ENCODE measurements around the gene GFRA3. TPM values are rescaled to one million over a fixed set of nuclear protein-coding genes. Genes with fewer than 3 reads are reported as not detected.
"Not testable (repeated sequence)": the region's sequence is repeated elsewhere in the genome, so short reads cannot be mapped to it uniquely, and the experiment has no call there.

GFRA3 gene, protein sequence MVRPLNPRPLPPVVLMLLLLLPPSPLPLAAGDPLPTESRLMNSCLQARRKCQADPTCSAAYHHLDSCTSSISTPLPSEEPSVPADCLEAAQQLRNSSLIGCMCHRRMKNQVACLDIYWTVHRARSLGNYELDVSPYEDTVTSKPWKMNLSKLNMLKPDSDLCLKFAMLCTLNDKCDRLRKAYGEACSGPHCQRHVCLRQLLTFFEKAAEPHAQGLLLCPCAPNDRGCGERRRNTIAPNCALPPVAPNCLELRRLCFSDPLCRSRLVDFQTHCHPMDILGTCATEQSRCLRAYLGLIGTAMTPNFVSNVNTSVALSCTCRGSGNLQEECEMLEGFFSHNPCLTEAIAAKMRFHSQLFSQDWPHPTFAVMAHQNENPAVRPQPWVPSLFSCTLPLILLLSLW
- polyA plus RNA-seq = under 1 TPM; 0.28 to 0.90 (median 0.56) TPM

GRCh38 chr5:138274189-138274853 is at the start of gene GFRA3:
TSS of gene GFRA3 (minus strand) at chr5:138274621. CDS start at chr5:138274424, 197 bp downstream.
- H3K27ac ChIP-seq (ENCODE audit: low read depth, low read length) = no peak within 1 kb of the TSS
- 2 to 4% (median 2%) methylated on average over 36 to 62 of the region's 62 CpGs for WGBS, 3 donors

GRCh38 chr5:138318211-138318610 is 43.8 kb upstream of the GFRA3 start:
- WGBS, 3 donors = 89 to 96% (median 92%) methylated on average over 4 of the region's 4 CpGs
- H3K27ac ChIP-seq (ENCODE audit: low read depth, low read length) = not testable (repeated sequence)

GRCh38 chr5:138316355-138316754 is 41.9 kb upstream of the GFRA3 start:
- 69 to 82% (median 80%) methylated on average over 3 of the region's 3 CpGs for WGBS, 3 donors
- H3K27ac ChIP-seq (ENCODE audit: low read depth, low read length) = no peak overlapping the region

DNA sequence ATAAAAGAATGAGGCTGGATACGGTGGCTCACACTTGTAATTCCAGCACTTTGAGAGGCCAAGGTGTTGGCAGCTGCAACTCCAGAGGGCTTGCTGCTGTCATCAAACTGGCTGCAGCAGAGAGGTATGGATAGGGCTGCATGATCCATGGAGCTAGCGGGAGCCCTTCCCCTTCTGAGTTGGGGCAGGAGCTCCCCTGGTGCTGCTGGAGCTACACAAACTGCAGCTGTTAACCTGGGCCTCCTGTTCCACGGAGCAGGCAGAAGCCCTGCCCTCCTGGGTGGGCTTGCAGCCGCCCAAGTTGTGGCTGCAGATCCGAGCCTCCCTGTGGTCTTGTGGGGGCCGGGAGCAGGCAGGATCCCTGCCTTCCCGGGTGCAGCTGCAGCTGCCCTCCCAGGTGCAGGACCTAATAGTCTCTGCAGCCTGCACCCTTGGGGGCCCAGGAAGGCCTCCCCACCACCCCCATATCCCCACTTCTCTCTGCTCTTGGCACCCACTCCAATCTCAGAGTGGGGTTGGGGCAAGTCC is 41.4 kb upstream of the GFRA3 start:
- H3K27ac ChIP-seq (ENCODE audit: low read depth, low read length) = no peak overlapping the region
- WGBS, 3 donors = 94 to 95% (median 94%) methylated on average over 7 of the region's 7 CpGs

DNA sequence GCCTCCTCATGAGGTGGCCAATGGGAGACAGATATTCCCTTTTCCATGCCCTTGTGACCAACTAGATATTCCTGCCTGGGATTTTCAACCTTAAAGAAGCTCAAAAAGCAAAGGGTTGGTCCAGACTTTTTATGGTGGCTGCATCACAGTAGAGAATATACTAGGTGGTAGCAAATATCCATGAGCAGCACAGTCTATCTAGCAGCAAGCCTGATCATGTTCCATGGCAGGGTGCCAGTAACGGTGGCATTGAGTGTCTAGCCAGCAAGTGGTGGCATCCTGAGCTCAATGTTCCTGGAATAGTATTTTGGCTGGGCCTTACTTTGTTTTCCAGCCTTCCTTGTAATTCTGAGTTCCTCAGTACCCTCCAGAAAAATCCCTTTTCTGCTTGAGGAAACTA is 31.4 kb upstream of the GFRA3 start:
- H3K27ac ChIP-seq (ENCODE audit: low read depth, low read length) = no peak overlapping the region
- WGBS, 3 donors = 28 to 44% (median 40%) methylated on average over 1 of the region's 1 CpG

GRCh38 chr5:138303372-138303771 is 29.0 kb upstream of the GFRA3 start:
- no peak overlapping the region for H3K27ac ChIP-seq (ENCODE audit: low read depth, low read length)
- 90 to 91% (median 90%) methylated on average over 6 of the region's 6 CpGs for WGBS, 3 donors

GRCh38 chr5:138289296-138289695 is 14.9 kb upstream of the GFRA3 start:
- WGBS, 3 donors = 84 to 90% (median 86%) methylated on average over 3 of the region's 3 CpGs
- H3K27ac ChIP-seq (ENCODE audit: low read depth, low read length) = no peak overlapping the region

GRCh38 chr5:138287246-138287645 is 12.8 kb upstream of the GFRA3 start:
- 91 to 100% (median 93%) methylated on average over 1 of the region's 1 CpG for WGBS, 3 donors
- no peak overlapping the region for H3K27ac ChIP-seq (ENCODE audit: low read depth, low read length)

DNA sequence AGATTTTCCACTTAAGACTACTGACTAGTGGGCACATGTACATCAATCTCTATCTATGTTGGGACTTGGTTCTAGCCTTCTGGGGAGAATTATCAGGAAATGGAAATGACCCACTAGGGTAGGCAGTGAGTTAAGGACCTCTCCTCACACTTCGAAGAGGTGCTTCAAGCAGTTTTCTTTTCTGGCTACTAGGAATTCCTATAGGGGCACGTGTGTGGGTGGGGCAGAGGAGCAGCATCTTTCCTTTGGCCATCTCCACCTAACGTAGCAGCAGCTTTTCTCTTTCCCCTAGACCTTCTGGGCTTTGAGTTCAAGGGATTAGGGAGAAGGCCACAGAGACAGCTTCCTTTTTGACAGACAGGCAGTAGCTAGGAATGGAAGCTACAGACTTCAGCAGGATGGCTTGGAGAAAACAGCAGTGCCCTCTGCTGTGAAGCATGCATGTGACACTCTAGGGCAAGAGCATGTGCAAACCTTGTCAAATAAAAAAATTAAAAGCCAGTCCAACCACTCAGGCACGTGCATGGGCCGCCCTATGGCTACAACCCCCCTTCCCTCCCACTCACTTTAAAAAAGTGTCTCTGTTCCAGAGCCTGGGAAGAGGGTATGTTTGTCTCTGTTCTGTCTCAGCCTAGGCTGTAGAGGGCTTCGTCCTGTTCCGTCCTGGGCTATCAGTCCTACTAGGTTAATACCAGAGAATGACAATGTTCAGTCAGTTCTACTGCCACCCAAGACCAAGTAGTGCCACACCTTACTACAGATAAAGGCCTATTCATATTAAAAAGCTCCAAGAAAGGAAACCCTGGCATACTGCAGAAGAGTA is 8.7 kb upstream of the GFRA3 start:
- no peak overlapping the region for H3K27ac ChIP-seq (ENCODE audit: low read depth, low read length)
- WGBS, 3 donors = 57 to 71% (median 62%) methylated on average over 7 of the region's 7 CpGs

- H3K27ac ChIP-seq (ENCODE audit: low read depth, low read length) = no peak overlapping the region
Observed at GRCh38 chr5:138280915-138281314, 6.5 kb upstream of the GFRA3 start.

GRCh38 chr5:138276402-138277054 is 2.1 kb upstream of the GFRA3 start:
- no peak overlapping the region for H3K27ac ChIP-seq (ENCODE audit: low read depth, low read length)
- 29 to 91% (median 80%) methylated on average over 2 of the region's 2 CpGs for WGBS, 3 donors

DNA sequence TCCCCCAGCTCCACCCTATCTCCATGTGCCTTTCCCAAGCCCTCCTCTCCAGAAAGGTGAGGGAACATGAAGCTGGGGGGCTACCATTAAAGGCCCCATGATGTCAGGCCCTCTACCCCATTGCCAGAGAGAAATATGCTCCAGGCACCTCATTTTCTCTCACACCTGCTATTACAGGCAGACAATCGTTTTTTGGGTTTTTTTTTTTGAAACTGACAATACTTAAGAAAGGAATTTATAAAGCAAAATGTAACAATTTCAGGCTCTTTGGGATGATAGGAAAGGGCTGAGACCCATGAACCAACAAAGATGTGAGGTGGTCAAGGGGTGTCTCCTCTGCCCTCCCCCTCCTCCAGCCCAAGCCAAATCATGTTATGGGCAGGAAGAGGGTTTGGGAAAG is 1.5 kb upstream of the GFRA3 start:
- WGBS, 3 donors = 42 to 44% (median 42%) methylated on average over 1 of the region's 1 CpG
- no peak overlapping the region for H3K27ac ChIP-seq (ENCODE audit: low read depth, low read length)

- H3K27ac ChIP-seq (ENCODE audit: low read depth, low read length) = no peak overlapping the region
- 35 to 47% (median 37%) methylated on average over 3 of the region's 3 CpGs for WGBS, 3 donors
Observed at GRCh38 chr5:138275379-138275782, 960 bp upstream of the GFRA3 start.

GRCh38 chr5:138273834-138274188 is 610 bp downstream of the GFRA3 start:
- 63 to 74% (median 66%) methylated on average over 6 of the region's 6 CpGs for WGBS, 3 donors
- no peak overlapping the region for H3K27ac ChIP-seq (ENCODE audit: low read depth, low read length)

DNA sequence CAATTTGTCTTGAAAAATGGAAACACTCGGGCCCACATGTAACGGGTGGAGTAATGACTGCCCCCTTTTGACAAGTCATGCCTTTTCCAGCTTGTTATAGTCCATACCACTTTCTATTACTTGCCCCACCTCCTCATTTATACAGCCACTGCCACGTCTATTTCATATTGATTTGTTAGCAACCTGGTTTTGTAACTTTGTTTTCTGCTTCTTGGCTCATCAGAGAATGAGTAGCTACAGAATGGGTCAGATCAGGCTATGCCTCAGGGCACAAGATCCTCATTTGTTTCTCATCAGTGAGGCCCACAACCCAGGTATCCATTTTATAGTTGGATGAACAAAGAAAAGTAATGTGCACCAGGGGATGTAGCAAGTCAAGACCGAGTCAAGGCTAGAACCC is 1.7 kb downstream of the GFRA3 start:
- 96 to 98% (median 96%) methylated on average over 4 of the region's 4 CpGs for WGBS, 3 donors
- H3K27ac ChIP-seq (ENCODE audit: low read depth, low read length) = no peak overlapping the region

GRCh38 chr5:138271281-138271680 is 3.1 kb downstream of the GFRA3 start:
- no peak overlapping the region for H3K27ac ChIP-seq (ENCODE audit: low read depth, low read length)
- 75 to 83% (median 81%) methylated on average over 5 of the region's 5 CpGs for WGBS, 3 donors

DNA sequence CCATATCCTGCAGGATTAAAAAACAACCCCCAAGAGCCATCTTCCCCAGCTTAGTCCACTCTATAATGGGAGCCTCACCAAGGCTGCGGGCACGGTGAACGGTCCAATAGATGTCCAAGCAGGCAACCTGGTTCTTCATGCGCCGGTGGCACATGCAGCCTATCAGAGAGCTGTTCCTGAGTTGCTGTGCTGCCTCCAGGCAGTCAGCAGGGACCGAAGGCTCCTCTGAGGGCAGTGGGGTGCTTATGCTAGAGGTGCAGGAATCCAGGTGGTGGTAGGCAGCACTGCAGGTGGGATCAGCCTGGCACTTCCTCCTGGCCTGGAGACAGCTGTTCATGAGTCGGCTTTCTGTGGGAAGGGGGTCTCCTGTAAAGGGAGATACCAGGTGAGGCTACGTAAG is 10.2 kb downstream of the GFRA3 start:
- 94 to 96% (median 96%) methylated on average over 8 of the region's 8 CpGs for WGBS, 3 donors
- no peak overlapping the region for H3K27ac ChIP-seq (ENCODE audit: low read depth, low read length)

DNA sequence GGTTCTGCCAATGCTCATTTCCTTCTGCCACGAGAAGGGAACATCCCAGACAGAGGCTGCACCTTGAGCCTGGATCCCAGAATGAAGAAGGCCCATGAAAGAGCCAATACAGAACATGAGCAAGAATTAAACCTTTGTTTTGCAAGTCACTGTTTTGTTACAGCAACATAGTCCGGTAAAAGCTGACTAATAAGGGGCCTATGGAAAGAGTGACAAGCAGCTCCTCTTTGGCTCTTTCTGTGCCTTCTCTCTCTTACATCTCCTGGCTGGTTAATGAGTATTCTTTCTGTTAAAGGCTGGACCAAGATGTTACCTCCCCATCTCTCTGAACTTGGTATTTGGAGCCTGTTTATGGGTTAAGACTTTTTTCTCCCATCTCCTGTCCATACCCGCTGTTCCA is 10.8 kb downstream of the GFRA3 start:
- 80 to 85% (median 84%) methylated on average over 3 of the region's 3 CpGs for WGBS, 3 donors
- H3K27ac ChIP-seq (ENCODE audit: low read depth, low read length) = no peak overlapping the region
